ENCODE results near the gene ING3.
"Not testable (repeated sequence)": the region's sequence is repeated elsewhere in the genome, so short reads cannot be mapped to it uniquely, and the experiment has no call there.

Gene ING3

GRCh38 chr7:120951309-120951699 lies 727 bp downstream of the ING3 start:
- DNase-seq, result no peak

GRCh38 chr7:120951826-120952225 lies 1.2 kb downstream of the ING3 start:
- no peak for DNase-seq

- no peak for DNase-seq
Observed at GRCh38 chr7:120955577-120956149, 5.1 kb downstream of the ING3 start.

GRCh38 chr7:120959929-120960484 lies 9.4 kb downstream of the ING3 start:
- no peak for DNase-seq

GRCh38 chr7:120960714-120961113 lies 10.1 kb downstream of the ING3 start:
- DNase-seq, result no peak

- no peak for DNase-seq
Observed at GRCh38 chr7:120961638-120962173, 11.1 kb downstream of the ING3 start.

GRCh38 chr7:120964088-120964487 lies 13.5 kb downstream of the ING3 start:
- DNase-seq, result no peak

GRCh38 chr7:120966961-120967360 lies 16.4 kb downstream of the ING3 start:
- no peak for DNase-seq

- no peak for DNase-seq
Observed at GRCh38 chr7:120973849-120974248, 23.3 kb downstream of the ING3 start.

GRCh38 chr7:120979765-120980499 lies 29.4 kb downstream of the ING3 start:
- no peak for DNase-seq

GRCh38 chr7:120981117-120981516 lies 30.5 kb downstream of the ING3 start:
- DNase-seq, result no peak

GRCh38 chr7:120981888-120982615 lies 31.5 kb downstream of the ING3 start:
- DNase-seq, result no peak

- DNase-seq, result not testable (repeated sequence)
Observed at GRCh38 chr7:120983592-120983991, 33.0 kb downstream of the ING3 start.

- no peak for DNase-seq
Observed at GRCh38 chr7:120984406-120984805, 33.8 kb downstream of the ING3 start.

- DNase-seq, result no peak
Observed at GRCh38 chr7:120985130-120985758, 34.7 kb downstream of the ING3 start.

GRCh38 chr7:120985839-120986238 lies 35.3 kb downstream of the ING3 start:
- DNase-seq, result no peak

- DNase-seq, result no peak
Observed at GRCh38 chr7:120986650-120987049, 36.1 kb downstream of the ING3 start.

GRCh38 chr7:120987280-120987679 lies 36.7 kb downstream of the ING3 start:
- no peak for DNase-seq

- DNase-seq, result peak; percentile 56 to 87
Observed at GRCh38 chr7:120987683-120988590, 37.4 kb downstream of the ING3 start.

- DNase-seq, result peak; percentile 17 to 22
Observed at GRCh38 chr7:120988591-120989256, 38.1 kb downstream of the ING3 start, which contains the start of gene CPED1. TSS of gene CPED1 (plus strand) at chr7:120988711. CDS start at chr7:120989622, 911 bp downstream.

Data from bone marrow (tissue), 2 donors.